Measurements from ENCODE around the gene AKAP11. TPM values are rescaled to one million over a fixed set of nuclear protein-coding genes. Genes with fewer than 3 reads are reported as not detected.

Gene AKAP11
- total RNA-seq, 4 donors from 2014 or later = 15.8 to 34.4 (median 20.7) TPM

DNA sequence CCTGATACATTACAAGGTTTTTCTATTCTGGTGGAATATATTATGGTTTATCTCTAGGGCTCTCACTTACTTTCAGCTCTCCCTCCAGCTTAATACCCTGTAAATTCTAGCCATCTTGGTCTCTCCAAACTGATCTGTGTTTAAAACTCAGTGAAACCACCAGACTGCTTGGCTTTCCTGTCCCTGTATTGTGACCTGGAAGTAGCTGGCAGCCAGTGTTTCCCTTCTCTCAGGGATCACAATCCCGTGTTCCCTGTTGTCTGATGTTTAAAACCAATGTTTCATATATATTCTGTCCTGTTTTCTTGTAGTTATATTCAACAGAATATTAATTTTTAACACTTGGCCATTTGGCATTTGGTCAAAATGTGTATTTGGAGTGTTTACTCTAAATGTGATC, 8.0 kb downstream of the AKAP11 start:
- TF ChIP-seq EP300 (IDR thresholded peaks at IDR 0.05) = no peak
- TF ChIP-seq, protein P1, sequence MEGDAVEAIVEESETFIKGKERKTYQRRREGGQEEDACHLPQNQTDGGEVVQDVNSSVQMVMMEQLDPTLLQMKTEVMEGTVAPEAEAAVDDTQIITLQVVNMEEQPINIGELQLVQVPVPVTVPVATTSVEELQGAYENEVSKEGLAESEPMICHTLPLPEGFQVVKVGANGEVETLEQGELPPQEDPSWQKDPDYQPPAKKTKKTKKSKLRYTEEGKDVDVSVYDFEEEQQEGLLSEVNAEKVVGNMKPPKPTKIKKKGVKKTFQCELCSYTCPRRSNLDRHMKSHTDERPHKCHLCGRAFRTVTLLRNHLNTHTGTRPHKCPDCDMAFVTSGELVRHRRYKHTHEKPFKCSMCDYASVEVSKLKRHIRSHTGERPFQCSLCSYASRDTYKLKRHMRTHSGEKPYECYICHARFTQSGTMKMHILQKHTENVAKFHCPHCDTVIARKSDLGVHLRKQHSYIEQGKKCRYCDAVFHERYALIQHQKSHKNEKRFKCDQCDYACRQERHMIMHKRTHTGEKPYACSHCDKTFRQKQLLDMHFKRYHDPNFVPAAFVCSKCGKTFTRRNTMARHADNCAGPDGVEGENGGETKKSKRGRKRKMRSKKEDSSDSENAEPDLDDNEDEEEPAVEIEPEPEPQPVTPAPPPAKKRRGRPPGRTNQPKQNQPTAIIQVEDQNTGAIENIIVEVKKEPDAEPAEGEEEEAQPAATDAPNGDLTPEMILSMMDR (IDR thresholded peaks at IDR 0.05) = no peak
- TF ChIP-seq POLR2AphosphoS5 (IDR thresholded peaks at IDR 0.05) = no peak
- TF ChIP-seq POLR2A (IDR thresholded peaks at IDR 0.05) = no peak
- Histone ChIP-seq H3K9me3 (no peaks in the 10 kb centered on the region), H3K4me1 (peaks cover 15% of the 10 kb centered on the region), H3K4me3 (no peak overlapping the region), H3K27me3 (no peaks in the 10 kb centered on the region), H3K27ac (no peak overlapping the region), H3K36me3 (no peaks in the 10 kb centered on the region)
- 41% methylated on average over 1 of the region's 1 CpG for WGBS
- DNase-seq (ENCODE audit: low spot score in 2 of 2) = no peak

DNA sequence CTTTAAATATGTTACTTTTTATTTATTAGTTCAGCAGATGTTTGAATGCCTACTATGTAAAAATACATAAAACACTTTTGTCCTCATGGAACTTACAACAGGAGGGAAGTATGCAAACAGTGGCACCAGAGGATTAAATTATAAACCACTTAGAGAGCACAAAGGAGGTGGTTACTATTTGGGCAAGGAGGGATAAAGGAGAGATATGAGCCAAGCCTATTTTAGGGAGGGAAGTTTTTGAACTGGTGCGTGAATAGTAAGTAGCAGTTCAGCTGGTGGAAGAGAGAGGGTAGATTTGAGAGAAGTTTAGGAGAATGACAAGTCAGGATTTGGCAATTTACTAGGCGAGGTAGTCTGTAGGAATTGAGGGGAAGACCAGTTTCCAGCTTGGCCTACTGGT, 8.6 kb downstream of the AKAP11 start:
- peaks cover 10% of the 10 kb centered on the region for H3K4me1 ChIP-seq
- no peaks in the 10 kb centered on the region for H3K36me3 ChIP-seq
- H3K27ac ChIP-seq = no peak overlapping the region
- DNase-seq (ENCODE audit: low spot score in 2 of 2) = no peak
- no peaks in the 10 kb centered on the region for H3K27me3 ChIP-seq
- no peak for TF ChIP-seq POLR2A (IDR thresholded peaks at IDR 0.05)
- TF ChIP-seq, protein P1 (IDR thresholded peaks at IDR 0.05) = no peak
- TF ChIP-seq EP300 (IDR thresholded peaks at IDR 0.05) = no peak
- TF ChIP-seq POLR2AphosphoS5 (IDR thresholded peaks at IDR 0.05) = no peak
- 87% methylated on average over 2 of the region's 2 CpGs for WGBS
- H3K9me3 ChIP-seq = no peaks in the 10 kb centered on the region
- H3K4me3 ChIP-seq = no peak overlapping the region

DNA sequence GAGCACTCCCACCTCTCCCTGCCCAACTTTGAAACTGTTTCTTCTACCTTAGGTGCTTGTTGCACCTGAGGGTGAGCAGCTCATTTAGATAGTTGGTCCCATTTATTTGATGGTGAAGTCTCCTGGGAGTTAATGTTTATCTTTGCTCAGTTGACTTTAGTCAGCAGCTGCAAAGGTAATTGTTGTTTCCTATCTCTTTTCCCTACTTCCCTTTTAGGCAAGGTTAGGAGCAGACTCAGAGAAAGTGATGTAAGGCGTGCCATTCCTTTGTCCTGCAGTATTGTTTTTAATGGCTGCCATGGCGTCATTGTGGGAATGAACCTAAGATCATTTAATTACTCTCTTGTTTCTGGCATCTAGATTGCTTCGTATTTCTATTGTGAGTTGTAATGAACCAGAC, 11.6 kb downstream of the AKAP11 start:
- no peak for DNase-seq (ENCODE audit: low spot score in 2 of 2)
- Histone ChIP-seq H3K36me3 (peaks cover 19% of the 10 kb centered on the region), H3K9me3 (no peaks in the 10 kb centered on the region), H3K4me3 (no peak overlapping the region), H3K4me1 (peaks cover 10% of the 10 kb centered on the region), H3K27me3 (no peaks in the 10 kb centered on the region), H3K27ac (no peak overlapping the region)
- TF ChIP-seq POLR2A (IDR thresholded peaks at IDR 0.05) = no peak
- TF ChIP-seq, protein P1 (IDR thresholded peaks at IDR 0.05) = no peak
- no peak for TF ChIP-seq EP300 (IDR thresholded peaks at IDR 0.05)
- TF ChIP-seq POLR2AphosphoS5 (IDR thresholded peaks at IDR 0.05) = no peak
- WGBS = 87% methylated on average over 3 of the region's 3 CpGs

DNA sequence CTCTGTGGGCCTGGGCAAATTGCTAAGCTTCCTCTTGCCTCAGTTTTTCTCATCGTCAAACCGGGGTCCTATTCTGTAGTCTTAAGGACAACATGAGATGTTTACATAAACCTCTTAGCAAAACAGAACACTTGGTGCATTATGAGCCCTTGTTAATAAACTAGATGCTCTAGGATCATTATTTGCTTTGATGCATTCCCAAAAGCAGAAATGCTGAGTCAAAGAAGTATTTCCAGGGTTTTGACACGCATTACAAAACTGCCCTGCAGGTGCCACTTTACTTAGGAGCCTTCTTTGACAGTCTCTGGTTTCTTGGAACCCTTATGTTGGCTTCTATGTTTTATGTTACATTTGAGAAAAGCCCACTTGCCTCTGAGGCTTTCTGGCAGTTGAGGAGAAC, 12.1 kb downstream of the AKAP11 start:
- TF ChIP-seq POLR2AphosphoS5 (IDR thresholded peaks at IDR 0.05) (no peak), POLR2A (IDR thresholded peaks at IDR 0.05) (no peak)
- H3K27ac ChIP-seq = no peak overlapping the region
- no peak overlapping the region for H3K4me3 ChIP-seq
- WGBS = 95% methylated on average over 3 of the region's 3 CpGs
- H3K4me1 ChIP-seq = peaks cover 10% of the 10 kb centered on the region
- no peaks in the 10 kb centered on the region for H3K9me3 ChIP-seq
- H3K27me3 ChIP-seq = no peaks in the 10 kb centered on the region
- no peak for DNase-seq (ENCODE audit: low spot score in 2 of 2)
- H3K36me3 ChIP-seq = peaks cover 24% of the 10 kb centered on the region

DNA sequence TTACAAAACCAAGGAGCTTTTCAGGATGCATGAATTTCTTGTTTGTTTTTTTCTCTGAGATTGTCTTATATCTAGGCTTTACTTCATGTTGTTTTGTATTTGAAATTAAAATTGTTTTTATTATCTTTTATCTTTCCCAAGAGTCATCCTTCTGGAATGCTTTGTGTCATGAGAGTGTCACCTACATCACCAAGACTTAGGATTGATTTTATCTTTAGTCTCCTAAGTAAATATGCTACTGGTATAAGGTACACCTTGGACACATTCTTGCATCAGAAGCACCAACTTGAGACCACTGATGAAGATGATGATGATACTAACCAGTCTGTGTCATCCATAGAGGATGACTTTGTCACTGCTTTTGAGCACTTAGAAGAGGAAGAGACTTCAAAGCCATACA, 26.4 kb downstream of the AKAP11 start:
- TF ChIP-seq, protein P1 (IDR thresholded peaks at IDR 0.05) = no peak
- TF ChIP-seq POLR2AphosphoS5 (IDR thresholded peaks at IDR 0.05) (no peak), EP300 (IDR thresholded peaks at IDR 0.05) (no peak), POLR2A (IDR thresholded peaks at IDR 0.05) (no peak)
- H3K36me3 ChIP-seq = peaks cover 69% of the 10 kb centered on the region
- no peak overlapping the region for H3K27ac ChIP-seq
- no peaks in the 10 kb centered on the region for H3K27me3 ChIP-seq
- DNase-seq (ENCODE audit: low spot score in 2 of 2) = no peak
- no peaks in the 10 kb centered on the region for H3K4me1 ChIP-seq
- no peaks in the 10 kb centered on the region for H3K9me3 ChIP-seq
- no peak overlapping the region for H3K4me3 ChIP-seq

DNA sequence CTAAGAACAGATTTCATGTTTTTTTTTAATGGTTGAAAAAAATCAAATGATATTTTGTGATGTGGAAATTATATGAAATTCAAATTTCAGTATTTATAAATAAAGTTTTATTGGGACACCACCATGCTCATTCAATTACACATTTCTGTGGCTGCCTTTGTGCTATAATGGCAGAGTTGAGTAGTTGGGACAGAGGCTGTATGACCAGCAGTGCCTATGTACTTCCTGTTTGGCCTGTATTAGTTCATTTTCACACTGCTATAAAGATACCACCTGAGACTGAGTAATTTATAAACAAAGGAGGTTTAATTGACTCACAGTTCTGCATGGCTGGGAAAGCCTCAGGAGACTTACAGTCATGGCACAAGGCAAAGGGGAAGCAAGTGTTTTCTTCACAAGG, 33.6 kb downstream of the AKAP11 start:
- TF ChIP-seq, protein P1 (IDR thresholded peaks at IDR 0.05) = no peak
- TF ChIP-seq POLR2AphosphoS5 (IDR thresholded peaks at IDR 0.05) = no peak
- no peak for TF ChIP-seq POLR2A (IDR thresholded peaks at IDR 0.05)
- TF ChIP-seq EP300 (IDR thresholded peaks at IDR 0.05) = no peak
- no peaks in the 10 kb centered on the region for H3K27me3 ChIP-seq
- no peak for DNase-seq (ENCODE audit: low spot score in 2 of 2)
- no peaks in the 10 kb centered on the region for H3K4me1 ChIP-seq
- no peak overlapping the region for H3K4me3 ChIP-seq
- no peaks in the 10 kb centered on the region for H3K9me3 ChIP-seq
- H3K36me3 ChIP-seq = peaks cover 60% of the 10 kb centered on the region
- H3K27ac ChIP-seq = no peak overlapping the region
